ENCODE measurements around the gene FGFBP2.

DNA sequence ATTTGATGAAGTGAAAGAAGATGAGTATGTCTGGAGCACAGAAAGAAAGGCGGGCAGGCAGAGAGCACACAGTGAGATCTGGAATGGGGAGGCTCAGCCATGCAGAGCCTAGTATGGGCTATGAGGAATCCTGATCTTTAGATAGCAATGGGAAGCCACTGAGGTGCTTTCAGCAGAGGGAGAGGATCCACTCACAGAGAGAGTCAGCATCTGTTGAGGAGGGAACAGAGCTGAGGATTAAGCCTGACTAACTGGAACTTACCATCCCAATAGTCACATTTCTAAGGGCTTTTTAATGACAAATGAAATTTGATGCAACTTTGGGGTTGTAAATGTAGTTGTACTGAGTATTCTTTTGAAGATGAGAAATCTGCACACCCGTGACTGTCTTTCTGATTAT is 20.6 kb upstream of the FGFBP2 start:
- TF ChIP-seq, protein P1, sequence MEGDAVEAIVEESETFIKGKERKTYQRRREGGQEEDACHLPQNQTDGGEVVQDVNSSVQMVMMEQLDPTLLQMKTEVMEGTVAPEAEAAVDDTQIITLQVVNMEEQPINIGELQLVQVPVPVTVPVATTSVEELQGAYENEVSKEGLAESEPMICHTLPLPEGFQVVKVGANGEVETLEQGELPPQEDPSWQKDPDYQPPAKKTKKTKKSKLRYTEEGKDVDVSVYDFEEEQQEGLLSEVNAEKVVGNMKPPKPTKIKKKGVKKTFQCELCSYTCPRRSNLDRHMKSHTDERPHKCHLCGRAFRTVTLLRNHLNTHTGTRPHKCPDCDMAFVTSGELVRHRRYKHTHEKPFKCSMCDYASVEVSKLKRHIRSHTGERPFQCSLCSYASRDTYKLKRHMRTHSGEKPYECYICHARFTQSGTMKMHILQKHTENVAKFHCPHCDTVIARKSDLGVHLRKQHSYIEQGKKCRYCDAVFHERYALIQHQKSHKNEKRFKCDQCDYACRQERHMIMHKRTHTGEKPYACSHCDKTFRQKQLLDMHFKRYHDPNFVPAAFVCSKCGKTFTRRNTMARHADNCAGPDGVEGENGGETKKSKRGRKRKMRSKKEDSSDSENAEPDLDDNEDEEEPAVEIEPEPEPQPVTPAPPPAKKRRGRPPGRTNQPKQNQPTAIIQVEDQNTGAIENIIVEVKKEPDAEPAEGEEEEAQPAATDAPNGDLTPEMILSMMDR (IDR thresholded peaks at IDR 0.05 in 8 of 11, conservative IDR thresholded peaks at IDR 0.05 in 3 of 11) = no peak
- TF ChIP-seq POLR2AphosphoS5 (IDR thresholded peaks at IDR 0.05) (no peak), POLR2A (IDR thresholded peaks at IDR 0.05) (no peak)

Data from spleen (tissue), 7 donors.